ENCODE measurements around the gene TP53. TPM values are rescaled to one million over a fixed set of nuclear protein-coding genes. Genes with fewer than 3 reads are reported as not detected.

Gene TP53
- total and polyA plus RNA-seq, 2 of the 4 experiments (the other 2 are of a cell fraction) = 31.2 to 48.5 TPM

DNA sequence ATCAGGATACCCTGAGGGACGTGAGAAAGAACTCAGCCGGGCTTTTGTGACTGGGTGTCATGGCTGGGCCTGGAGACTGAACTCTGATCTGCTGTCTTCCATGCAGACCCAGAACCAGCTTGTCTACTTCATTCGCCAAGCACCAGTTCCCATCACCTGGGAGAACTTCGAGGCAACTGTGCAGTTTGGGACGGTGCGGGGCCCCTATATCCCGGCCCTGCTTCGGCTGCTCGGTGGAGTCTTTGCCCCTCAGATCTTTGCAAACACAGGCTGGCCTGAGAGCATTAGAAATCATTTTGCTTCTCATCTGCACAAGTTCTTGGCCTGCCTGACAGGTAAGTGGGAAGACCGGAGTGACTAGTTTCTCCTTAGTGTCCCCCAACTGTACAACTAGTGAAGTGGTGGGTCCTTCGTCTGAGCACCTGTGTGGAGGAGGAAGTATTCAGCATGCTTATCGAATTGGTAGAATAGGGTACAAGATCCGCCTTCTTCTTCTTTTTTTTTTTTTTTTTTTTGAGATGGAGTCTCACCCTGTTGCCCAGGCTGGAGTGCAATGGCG is 45.8 kb upstream of the TP53 start:
- no TSS peak for BruUV-seq (replicated peaks)
- no peaks in the 10 kb centered on the region for H3K79me1 ChIP-seq (ENCODE audit: low read depth in 1 of 2, low read length in 2 of 2)
- no peak overlapping the region for H2BK20ac ChIP-seq (ENCODE audit: low read depth, low read length)
- H3K4me1 ChIP-seq (ENCODE audit: control insufficient read depth, insufficient read depth, low read length) = no peaks in the 10 kb centered on the region
- H3K4me2 ChIP-seq (ENCODE audit: low read depth, low read length) = no peak overlapping the region
- H4K8ac ChIP-seq (ENCODE audit: low read depth in 2 of 2, low read length in 2 of 2) = no peak overlapping the region
- in situ Hi-C loops (cut with MboI; ENCODE audit: low sequenced_read_pairs) (loop anchor here (25.0 kb wide), 1 partner anchor 254 kb away; no protein-coding TSS in a partner anchor), intact Hi-C loops (cut with micrococcal nuclease) (no loop called here), dilution Hi-C loops (cut with HindIII; ENCODE audit: low sequenced_read_pairs, unreplicated experiment) (no loop called here)
- no peaks in the 10 kb centered on the region for H4K20me1 ChIP-seq (ENCODE audit: insufficient read depth, low read length)
- H2AK5ac ChIP-seq (ENCODE audit: low read depth, low read length) = no peak overlapping the region
- H3K27me3 ChIP-seq (ENCODE audit: control insufficient read depth, insufficient read depth, low read length) = peaks cover 45% of the 10 kb centered on the region
- no peak overlapping the region for H4K5ac ChIP-seq (ENCODE audit: low read depth, low read length)
- 100% methylated on average over 5 of the region's 14 CpGs; no CpG with 5 or more reads in 1 of the 2 experiments for WGBS, 2 experiments (ENCODE audit: extremely low coverage in 2 of 2, insufficient read length in 1 of 2)
- H3K4ac ChIP-seq (ENCODE audit: low read depth, low read length) = no peak overlapping the region
- H3K56ac ChIP-seq (ENCODE audit: extremely low read depth, insufficient read depth, low read length) = no peak overlapping the region
- no peak for ATAC-seq (ENCODE audit: low read depth)
- no peak overlapping the region for H4K91ac ChIP-seq (ENCODE audit: insufficient read depth, low read depth, low read length)
- no peak overlapping the region for H3K9ac ChIP-seq (ENCODE audit: low read depth, low read length)
- H3K9me1 ChIP-seq (ENCODE audit: insufficient read depth, low read length) = no peaks in the 10 kb centered on the region
- no peak for DNase-seq
- H2BK120ac ChIP-seq (ENCODE audit: low read depth, low read length) = no peak overlapping the region
- ChIA-PET POLR2A (ENCODE audit: unreplicated experiment) (no interaction called here), CTCF (interaction anchor here (0.7 kb wide), 1 partner anchor 16 kb away, joined by 4 read pairs; the partner anchor contains the start of gene DNAH2)
- no peak overlapping the region for H2BK5ac ChIP-seq (ENCODE audit: low read depth, low read length, poor library complexity, severe bottlenecking)
- H3K9me3 ChIP-seq (ENCODE audit: control insufficient read depth, insufficient read depth, low read length) = no peaks in the 10 kb centered on the region
- no peak overlapping the region for H3K14ac ChIP-seq (replicated peaks; ENCODE audit: low read depth, low read length)
- H2BK15ac ChIP-seq (ENCODE audit: low read depth, low read length) = no peak overlapping the region
- no peak overlapping the region for H3K27ac ChIP-seq (ENCODE audit: insufficient read depth, low read length)
- no peaks in the 10 kb centered on the region for H3K36me3 ChIP-seq (ENCODE audit: control insufficient read depth, insufficient read depth, low read length)
- H2AFZ ChIP-seq (replicated peaks; ENCODE audit: low read length, poor library complexity) = no peak overlapping the region
- TF ChIP-seq RAD21 (IDR thresholded peaks at IDR 0.05; ENCODE audit: low read length) (no peak), BHLHE40 (IDR thresholded peaks at IDR 0.05; ENCODE audit: low read depth, low read length) (no peak), MAFK (IDR thresholded peaks at IDR 0.05; ENCODE audit: low read depth, low read length) (no peak), MXI1 (IDR thresholded peaks at IDR 0.05; ENCODE audit: borderline replicate concordance, low read depth, low read length) (no peak), CHD1 (IDR thresholded peaks at IDR 0.05; ENCODE audit: low read depth, low read length) (no peak), NFE2L2 (IDR thresholded peaks at IDR 0.05; ENCODE audit: low read depth, low read length) (no peak), CEBPB (IDR thresholded peaks at IDR 0.05; ENCODE audit: low read depth, low read length) (no peak), USF2 (IDR thresholded peaks at IDR 0.05; ENCODE audit: low read depth, low read length) (no peak), SMC3 (IDR thresholded peaks at IDR 0.05; ENCODE audit: low read depth, low read length) (no peak), RFX5 (IDR thresholded peaks at IDR 0.05; ENCODE audit: low read depth, low read length) (no peak), FOS (IDR thresholded peaks at IDR 0.05; ENCODE audit: low read depth, low read length) (no peak), RCOR1 (IDR thresholded peaks at IDR 0.05; ENCODE audit: insufficient replicate concordance, low read length) (no peak), ELK1 (IDR thresholded peaks at IDR 0.05; ENCODE audit: borderline replicate concordance, low read depth, low read length) (no peak)
- no peak overlapping the region for H2AK9ac ChIP-seq (replicated peaks; ENCODE audit: low read depth, low read length, poor library complexity)
- no peak overlapping the region for H3K4me3 ChIP-seq (ENCODE audit: insufficient read depth, low read depth, low read length)
- no peak overlapping the region for H3K18ac ChIP-seq (ENCODE audit: low read depth, low read length)
- H3K23ac ChIP-seq (ENCODE audit: low read depth, low read length) = no peak overlapping the region
